ENCODE data around the gene EIF5A. TPM values are rescaled to one million over a fixed set of nuclear protein-coding genes. Genes with fewer than 3 reads are reported as not detected.

Gene EIF5A
- polyA plus RNA-seq, 6 donors from 2014 or later, result 195 to 802 (median 516) TPM

DNA sequence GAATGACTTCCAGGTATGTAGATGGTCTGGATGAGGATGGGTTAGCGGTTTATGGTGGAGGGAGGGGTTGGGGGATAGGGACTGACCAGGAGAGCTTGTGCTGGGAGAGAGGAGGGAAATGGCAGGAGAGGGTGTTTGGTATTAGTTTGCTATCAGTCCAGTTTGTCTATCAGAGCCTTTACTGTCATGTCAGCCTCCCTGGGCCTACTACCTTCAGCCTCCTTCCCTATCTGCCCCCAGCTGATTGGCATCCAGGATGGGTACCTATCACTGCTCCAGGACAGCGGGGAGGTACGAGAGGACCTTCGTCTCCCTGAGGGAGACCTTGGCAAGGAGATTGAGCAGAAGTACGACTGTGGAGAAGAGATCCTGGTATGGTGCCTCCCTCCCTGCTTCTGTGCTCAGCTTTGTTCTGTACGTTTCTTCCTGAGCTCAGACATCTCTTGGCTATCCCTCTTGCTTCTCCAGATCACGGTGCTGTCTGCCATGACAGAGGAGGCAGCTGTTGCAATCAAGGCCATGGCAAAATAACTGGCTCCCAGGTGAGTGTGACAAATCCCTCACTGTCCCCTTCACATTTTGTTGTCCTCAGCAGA is 3.8 kb downstream of the EIF5A start:
- peak overlapping the region in 5 of 6 donors; percentile 15 to 99 (median 94) for H3K27ac Mint-ChIP-seq
- DNase-seq (no peak), ATAC-seq (ENCODE audit: low read depth in 2 of 2) (no peak)
- H3K4me3 Mint-ChIP-seq, result peak overlapping the region in 5 of 8 donors; percentile 16 to 98 (median 82)
- peaks cover 15 to 26% of the 10 kb centered on the region in 2 donors for H3K36me3 Mint-ChIP-seq
- H3K27me3 Mint-ChIP-seq, result no peaks in the 10 kb centered on the region
- H3K4me1 Mint-ChIP-seq, result peaks cover 57 to 70% (median 69%) of the 10 kb centered on the region in 3 donors
- no peaks in the 10 kb centered on the region for H3K9me3 Mint-ChIP-seq

DNA sequence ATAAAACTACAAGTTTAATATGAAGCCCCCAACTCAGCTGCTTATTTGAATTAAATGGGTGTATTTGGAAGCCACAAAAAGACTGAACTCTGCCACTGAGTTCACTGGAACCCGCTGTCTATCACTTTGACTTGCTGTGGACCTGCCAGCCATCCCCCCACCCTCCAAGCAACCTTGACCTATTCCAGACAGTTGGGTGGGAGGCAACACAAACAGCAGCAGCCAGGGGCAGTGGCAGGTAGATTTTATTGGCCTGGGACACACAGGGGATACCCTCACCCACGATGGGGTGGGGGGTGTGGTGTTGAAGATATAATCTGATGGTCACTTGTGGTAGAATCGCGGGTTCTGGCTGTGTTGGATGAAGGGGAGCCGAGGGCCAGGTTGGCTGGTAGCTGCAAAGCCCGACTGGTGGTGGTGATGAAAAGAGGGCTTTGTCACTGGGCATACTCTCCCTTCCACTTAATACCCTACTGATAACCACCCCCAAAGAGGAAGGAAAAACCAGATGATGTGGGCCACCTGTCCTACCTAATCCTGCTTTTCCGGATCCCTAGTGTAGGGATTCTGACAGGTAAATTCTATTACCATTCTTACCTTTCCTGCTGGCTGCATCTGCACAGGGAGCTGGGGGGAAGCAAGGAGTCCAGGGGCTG is 5.1 kb downstream of the EIF5A start:
- no peaks in the 10 kb centered on the region for H3K9me3 Mint-ChIP-seq
- peak overlapping the region in 5 of 6 donors; percentile 74 to 97 (median 93) for H3K27ac Mint-ChIP-seq
- no peak for DNase-seq
- ATAC-seq (ENCODE audit: low read depth in 2 of 2), result no peak
- peaks cover 56 to 74% (median 64%) of the 10 kb centered on the region in 3 donors for H3K4me1 Mint-ChIP-seq
- H3K4me3 Mint-ChIP-seq, result peak overlapping the region in 5 of 8 donors; percentile 41 to 96 (median 66)
- H3K27me3 Mint-ChIP-seq, result no peaks in the 10 kb centered on the region
- peaks cover 15 to 26% of the 10 kb centered on the region in 2 donors for H3K36me3 Mint-ChIP-seq

DNA sequence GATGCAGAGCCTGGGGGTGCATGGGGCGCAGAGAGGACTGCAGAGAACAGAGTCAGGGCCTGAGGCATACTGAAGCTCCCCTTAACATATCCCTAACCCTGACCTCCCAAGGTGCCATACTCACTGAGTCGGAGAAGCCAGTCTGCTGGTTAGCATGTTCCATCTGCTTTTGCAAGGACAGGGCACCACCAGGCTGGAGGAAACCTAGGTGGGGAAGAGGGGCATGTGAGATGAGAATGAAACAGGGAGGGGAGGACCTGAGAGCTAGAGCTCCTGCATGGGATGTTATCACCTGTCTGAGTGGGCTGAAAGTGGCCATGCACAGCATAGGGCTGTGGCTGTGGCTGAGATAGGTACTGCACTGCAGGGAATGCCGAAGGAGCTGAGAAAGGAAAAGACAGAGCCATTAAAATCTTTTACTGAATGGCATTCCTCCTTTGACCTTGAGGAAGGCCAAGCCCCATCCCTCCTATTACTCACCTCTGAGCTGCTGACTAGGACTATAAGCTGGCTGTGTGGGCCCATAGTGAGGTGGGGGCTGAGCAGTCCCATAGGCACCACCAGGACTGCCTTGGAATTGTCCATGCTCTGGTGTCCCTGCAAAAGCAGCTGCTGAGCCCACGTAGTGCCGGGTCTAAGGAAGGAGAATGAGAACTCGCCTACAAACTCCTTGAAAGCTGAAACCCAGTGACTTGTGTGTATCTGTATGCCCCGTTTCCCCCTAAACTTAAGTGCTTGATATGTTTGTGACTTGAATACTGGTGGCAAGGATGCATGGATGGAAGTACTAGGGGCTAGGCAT is 5.9 kb downstream of the EIF5A start:
- ATAC-seq (ENCODE audit: low read depth in 2 of 2) (no peak), DNase-seq (no peak)
- Mint-ChIP-seq H3K4me1 (peaks cover 56 to 74% (median 64%) of the 10 kb centered on the region in 3 donors), H3K9me3 (no peaks in the 10 kb centered on the region), H3K36me3 (peaks cover 15 to 26% of the 10 kb centered on the region in 2 donors), H3K4me3 (peak overlapping the region; percentile 58 to 96 (median 72)), H3K27ac (peak overlapping the region; percentile 43 to 97 (median 94)), H3K27me3 (no peaks in the 10 kb centered on the region)

DNA sequence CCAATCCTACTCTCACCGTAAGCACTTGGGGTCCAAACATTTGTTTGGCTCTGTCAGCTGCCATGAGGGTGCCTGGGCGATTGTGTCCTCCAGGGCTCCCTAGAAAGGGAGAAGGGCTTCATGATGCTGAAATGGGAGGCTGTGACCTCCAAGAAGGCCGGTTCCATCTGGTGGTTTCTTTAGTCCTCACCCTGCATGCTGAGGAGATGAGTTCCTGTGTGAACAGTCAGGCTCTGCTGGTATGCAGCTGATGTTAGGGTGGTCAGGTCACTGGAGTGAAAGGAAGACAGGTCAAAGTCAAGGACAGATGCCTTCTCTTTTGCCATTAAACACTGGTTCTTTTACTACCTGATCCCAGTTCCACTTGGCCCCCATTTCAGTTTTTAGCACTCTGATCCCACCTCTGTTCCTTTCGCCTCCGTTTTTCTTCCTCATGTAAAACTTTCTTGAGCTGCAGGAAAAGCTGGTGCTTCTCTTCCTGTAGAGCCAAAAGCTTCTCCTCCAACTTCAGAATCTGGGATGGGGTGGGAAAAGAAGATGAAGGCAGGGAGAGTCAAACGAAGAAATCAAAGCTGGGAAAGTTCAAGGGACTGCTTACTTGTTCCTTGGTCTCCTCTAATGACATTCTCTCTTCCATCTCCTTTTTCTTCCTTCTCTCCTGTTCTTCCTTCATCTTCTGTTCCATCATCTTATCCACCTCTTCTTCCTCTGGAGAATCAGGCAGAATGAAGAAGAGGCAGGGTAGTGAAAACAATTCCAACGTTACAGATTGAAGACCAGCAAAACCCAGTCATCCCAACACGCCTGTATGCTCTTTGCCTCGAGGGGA is 6.7 kb downstream of the EIF5A start:
- Mint-ChIP-seq H3K36me3 (peaks cover 15 to 26% of the 10 kb centered on the region in 2 donors), H3K27me3 (no peaks in the 10 kb centered on the region), H3K4me1 (peaks cover 58 to 70% (median 58%) of the 10 kb centered on the region in 3 donors), H3K4me3 (peak overlapping the region; percentile 75 to 96 (median 88)), H3K9me3 (no peaks in the 10 kb centered on the region), H3K27ac (peak overlapping the region; percentile 74 to 97 (median 92))
- no peak for DNase-seq
- no peak for ATAC-seq (ENCODE audit: low read depth in 2 of 2)

DNA sequence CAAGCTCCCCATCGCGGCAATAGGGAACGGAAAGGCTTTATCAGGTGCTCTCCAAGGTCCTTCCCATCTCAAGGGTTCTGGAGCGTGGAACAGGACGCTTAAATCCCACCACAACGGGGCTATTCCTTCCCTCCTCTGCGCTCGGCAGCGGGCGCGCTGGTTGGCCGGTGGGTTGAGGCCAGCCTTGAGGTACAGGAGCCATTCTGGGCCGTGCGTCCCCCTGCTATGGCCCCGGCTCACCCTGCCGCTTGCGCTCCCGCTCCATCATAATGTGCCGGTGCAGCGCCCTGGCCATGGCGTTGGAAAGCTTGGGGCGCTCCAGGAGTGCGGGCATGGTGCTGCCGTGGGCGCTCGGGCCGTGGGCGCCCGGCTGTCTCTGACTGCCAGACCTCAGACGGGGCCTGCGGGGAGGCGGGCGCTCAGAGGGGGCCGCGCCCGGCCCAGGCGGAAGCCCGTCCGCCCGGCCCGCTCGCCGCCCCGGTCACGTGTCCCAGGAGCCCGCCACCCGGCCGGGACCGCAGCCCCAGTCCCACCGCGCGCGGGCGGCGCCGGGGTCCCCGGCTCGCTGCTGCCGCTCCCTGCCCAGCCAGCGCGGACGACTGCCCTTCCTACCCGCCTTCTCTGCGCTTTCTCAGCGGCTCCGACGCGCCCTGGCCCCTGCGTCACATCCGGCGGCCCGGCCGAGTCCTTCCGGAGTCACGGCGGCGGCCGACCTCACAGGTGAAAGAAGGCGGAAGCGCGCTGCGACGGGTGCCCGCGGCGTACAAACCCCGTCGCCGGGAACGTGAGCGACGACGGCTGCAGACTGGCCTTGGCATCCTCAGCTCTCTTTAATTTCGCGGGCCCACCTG is 7.5 kb downstream of the EIF5A start, which contains the start of gene GPS2:
Gene GPS2, minus strand, starts transcription at position 642 of the 851 bp plus-strand sequence. Its CDS starts 308 bp downstream, at position 334.
- H3K27ac Mint-ChIP-seq, result peak within 1 kb of the TSS; percentile 92 to 99 (median 97)
- no peaks in the 10 kb centered on the region for H3K9me3 Mint-ChIP-seq
- H3K27me3 Mint-ChIP-seq, result no peaks in the 10 kb centered on the region
- peaks cover 10 to 21% of the 10 kb centered on the region in 2 donors for H3K36me3 Mint-ChIP-seq
- ATAC-seq (ENCODE audit: low read depth in 2 of 2), result peak; percentile 93 to 95
- peaks cover 50 to 62% (median 50%) of the 10 kb centered on the region in 3 donors for H3K4me1 Mint-ChIP-seq
- peak; percentile 92 for DNase-seq
- peak within 1 kb of the TSS; percentile 90 to 97 (median 93) for H3K4me3 Mint-ChIP-seq

DNA sequence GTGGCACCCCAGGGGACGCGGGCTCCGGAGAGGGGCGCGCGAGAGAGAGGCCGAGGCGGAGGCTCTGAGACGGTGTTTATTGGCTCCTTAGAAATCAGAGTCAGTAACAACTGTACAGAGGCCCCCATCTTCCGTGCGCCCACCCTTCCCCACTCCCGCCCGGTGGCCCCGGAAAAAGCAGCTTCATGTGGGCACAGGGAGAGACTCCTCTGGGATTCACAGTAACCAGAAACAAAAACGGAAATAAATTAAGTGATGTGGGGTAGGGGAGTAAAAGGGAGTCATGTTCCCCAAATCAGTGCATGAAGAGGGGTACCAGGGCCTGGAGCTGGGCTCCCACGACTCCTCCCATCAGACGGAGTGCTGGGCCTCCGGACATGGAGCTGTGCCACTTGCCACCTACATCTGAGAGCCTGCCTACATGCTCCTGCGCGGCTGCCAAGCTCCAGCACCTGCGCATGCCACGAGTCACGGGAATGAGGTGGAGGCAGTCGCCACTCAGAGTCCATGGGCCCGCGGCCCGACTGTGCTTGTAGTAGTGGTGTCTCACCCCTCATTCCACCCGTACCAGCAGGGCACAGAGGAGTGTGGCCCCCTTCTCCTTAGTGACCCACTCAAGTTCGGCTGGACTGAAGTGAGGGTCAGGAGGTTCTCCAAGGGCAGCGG is 8.3 kb downstream of the EIF5A start:
- Mint-ChIP-seq H3K4me1 (peaks cover 42 to 54% (median 42%) of the 10 kb centered on the region in 3 donors), H3K4me3 (peak overlapping the region; percentile 90 to 97 (median 93)), H3K27ac (peak overlapping the region; percentile 76 to 99 (median 97)), H3K9me3 (no peaks in the 10 kb centered on the region), H3K36me3 (peaks cover 3 to 13% of the 10 kb centered on the region in 2 donors), H3K27me3 (no peaks in the 10 kb centered on the region)
- no peak for ATAC-seq (ENCODE audit: low read depth in 2 of 2)
- DNase-seq, result no peak

DNA sequence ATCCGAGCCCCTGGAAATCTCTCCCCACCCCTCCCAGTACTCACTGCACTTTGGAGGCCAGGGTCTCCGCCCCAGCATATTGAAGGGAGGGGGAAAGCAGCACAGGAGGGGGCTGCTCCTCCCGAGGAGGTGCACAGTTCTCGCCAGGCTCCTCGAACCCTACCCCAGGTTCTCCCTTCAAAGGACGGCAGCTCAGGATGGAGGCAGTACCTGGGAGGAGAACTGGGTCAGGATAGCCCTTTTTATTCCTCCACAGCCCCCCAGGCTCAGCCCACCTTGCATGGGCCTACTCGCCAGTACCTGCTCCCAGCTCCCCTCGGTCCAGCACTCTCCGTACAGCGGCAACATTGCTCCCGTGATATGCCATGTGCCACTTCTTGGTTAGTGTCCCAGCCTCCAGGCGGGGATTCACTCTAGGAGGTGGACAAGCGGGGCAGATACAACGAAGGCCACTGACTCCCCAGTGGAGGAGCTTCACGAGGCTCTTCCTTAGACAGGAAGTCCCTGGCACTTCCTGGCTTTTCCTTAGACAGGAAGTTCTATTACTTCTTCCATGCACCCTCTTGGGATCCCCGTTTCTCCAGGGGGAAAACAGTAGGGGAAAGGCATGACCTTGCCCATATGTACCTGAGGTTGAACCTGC is 9.9 kb downstream of the EIF5A start:
- DNase-seq (no peak), ATAC-seq (ENCODE audit: low read depth in 2 of 2) (no peak)
- Mint-ChIP-seq H3K27ac (peak overlapping the region in 4 of 6 donors; percentile 50 to 77 (median 62)), H3K4me3 (peak overlapping the region in 7 of 8 donors; percentile 15 to 70 (median 52)), H3K4me1 (peaks cover 30 to 41% (median 30%) of the 10 kb centered on the region in 3 donors), H3K9me3 (no peaks in the 10 kb centered on the region), H3K36me3 (peaks cover 0 to 5% of the 10 kb centered on the region in 2 donors), H3K27me3 (no peaks in the 10 kb centered on the region)

DNA sequence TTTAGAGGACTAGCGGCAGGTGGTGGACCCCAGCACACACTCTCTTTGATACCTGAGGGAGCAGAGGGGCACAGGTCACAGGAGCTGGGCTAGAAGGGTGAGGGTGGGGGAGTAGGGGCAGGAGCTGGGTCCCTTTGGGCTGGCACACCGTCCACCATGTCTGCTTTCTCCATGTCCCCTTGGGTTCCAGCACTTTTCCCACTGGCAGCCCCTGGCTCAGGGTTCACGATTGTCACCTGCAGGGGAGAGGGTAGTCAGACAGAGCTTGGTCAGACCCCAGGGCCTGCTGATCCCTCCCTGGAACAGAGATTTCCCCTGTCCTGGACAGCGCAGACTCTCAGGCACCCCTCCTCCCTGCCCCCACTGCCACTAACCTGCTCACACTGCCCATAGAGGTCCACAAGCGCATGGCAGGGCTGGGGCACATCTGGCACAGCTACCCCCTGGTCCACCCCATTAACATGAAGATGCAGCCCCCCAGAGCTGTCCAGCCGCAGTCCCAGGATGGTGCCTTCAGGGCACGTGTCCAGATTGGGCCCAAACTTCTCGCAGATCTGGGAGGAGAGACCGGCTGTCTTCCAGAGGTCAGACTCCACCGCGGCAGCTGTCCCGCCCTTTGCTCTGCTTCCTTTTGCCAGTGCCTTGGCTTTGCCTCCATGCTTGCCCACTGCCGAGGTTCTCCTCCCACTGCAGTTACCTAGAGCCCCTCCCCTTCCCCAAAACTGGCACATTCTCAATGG is 10.9 kb downstream of the EIF5A start:
- Mint-ChIP-seq H3K4me3 (peak overlapping the region in 2 of 8 donors; percentile 37 to 69), H3K4me1 (peaks cover 20 to 31% (median 21%) of the 10 kb centered on the region in 3 donors), H3K9me3 (no peaks in the 10 kb centered on the region), H3K27me3 (no peaks in the 10 kb centered on the region), H3K36me3 (peaks cover 0 to 5% of the 10 kb centered on the region in 2 donors), H3K27ac (peak overlapping the region in 2 of 6 donors; percentile 42 to 83)
- ATAC-seq (ENCODE audit: low read depth in 2 of 2) (no peak), DNase-seq (no peak)

DNA sequence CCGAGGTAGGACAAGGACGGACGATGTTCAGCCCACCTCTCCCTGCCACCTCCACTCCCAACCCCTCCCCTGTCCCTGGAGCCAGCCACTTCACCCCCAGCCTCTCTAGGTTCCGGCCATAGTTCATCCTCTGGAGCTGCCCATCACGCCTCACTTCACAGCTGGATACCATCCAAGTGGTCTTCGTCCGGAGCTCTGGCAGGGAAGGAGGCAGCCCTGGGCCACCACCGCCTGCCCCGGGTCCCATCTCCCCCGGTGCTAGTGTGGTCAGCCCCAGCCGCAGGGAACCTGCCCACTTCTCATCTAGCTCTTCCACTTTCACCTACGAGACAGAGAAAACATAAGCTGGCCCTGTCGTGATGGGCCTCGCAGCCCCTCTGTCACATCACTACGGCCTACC is 14.0 kb downstream of the EIF5A start:
- H3K4me3 Mint-ChIP-seq, result no peak overlapping the region
- peaks cover 2 to 10% (median 7%) of the 10 kb centered on the region in 3 donors for H3K4me1 Mint-ChIP-seq
- H3K27me3 Mint-ChIP-seq, result no peaks in the 10 kb centered on the region
- H3K27ac Mint-ChIP-seq, result peak overlapping the region in 1 of 6 donors; percentile 59
- H3K9me3 Mint-ChIP-seq, result no peaks in the 10 kb centered on the region
- no peak for DNase-seq
- no peak for ATAC-seq (ENCODE audit: low read depth in 2 of 2)
- H3K36me3 Mint-ChIP-seq, result peaks cover 0 to 5% of the 10 kb centered on the region in 2 donors

DNA sequence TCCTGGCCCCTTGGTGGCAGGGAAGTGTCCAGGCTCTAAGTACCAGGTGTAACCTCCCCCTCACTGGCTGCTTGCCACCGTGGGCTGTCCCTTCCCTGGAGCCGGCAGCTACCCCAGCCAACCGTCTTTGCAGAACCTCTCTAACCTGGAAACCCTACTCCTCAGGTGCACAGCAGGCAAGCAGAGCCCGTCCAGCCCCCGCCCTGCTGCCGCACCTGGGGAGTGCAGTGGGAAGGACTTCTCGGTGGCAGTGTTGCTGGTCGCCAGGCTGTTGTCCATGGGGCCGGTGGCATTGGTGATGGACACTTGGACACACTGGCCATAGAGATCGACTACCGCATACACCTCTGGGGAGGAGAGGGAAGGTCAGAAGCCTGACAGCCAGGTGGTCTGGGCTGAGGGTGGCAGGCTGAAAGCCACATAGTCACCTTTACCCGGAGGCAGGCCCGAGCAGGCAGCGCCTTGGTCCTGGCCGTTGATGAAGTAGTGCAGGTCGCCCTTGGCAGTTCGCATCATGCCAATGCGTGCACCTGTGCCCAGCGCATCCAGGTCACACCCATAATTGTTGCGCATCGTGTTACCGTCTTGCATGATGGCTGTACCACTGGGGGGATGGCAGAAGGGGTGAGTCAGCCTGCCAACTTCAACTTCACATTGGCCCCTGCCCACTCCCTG is 15.2 kb downstream of the EIF5A start:
- H3K4me3 Mint-ChIP-seq, result no peak overlapping the region
- no peak for DNase-seq

More for the DNA sequence above, 15.2 kb downstream of the EIF5A start:
- peaks cover 9 to 14% (median 12%) of the 10 kb centered on the region in 3 donors for H3K4me1 Mint-ChIP-seq
- H3K27ac Mint-ChIP-seq, result no peak overlapping the region
- peaks cover 0 to 5% of the 10 kb centered on the region in 2 donors for H3K36me3 Mint-ChIP-seq
- H3K27me3 Mint-ChIP-seq, result no peaks in the 10 kb centered on the region
- ATAC-seq (ENCODE audit: low read depth in 2 of 2), result no peak
- H3K9me3 Mint-ChIP-seq, result no peaks in the 10 kb centered on the region
